Measurements from ENCODE around the gene RSPO1. TPM values are rescaled to one million over a fixed set of nuclear protein-coding genes. Genes with fewer than 3 reads are reported as not detected.

RSPO1 gene
- polyA plus RNA-seq, 1 donor from 2014 or later: not detected

- no peak overlapping the region for H3K4me2 ChIP-seq (ENCODE audit: low read length)
- no peak overlapping the region for H3K27ac ChIP-seq (ENCODE audit: low read length)
- H3K27me3 ChIP-seq (ENCODE audit: insufficient read depth, low read depth, low read length): no peaks in the 10 kb centered on the region
- H3K36me3 ChIP-seq (ENCODE audit: insufficient read depth, low read length): no peaks in the 10 kb centered on the region
- no peaks in the 10 kb centered on the region for H3F3A ChIP-seq (ENCODE audit: insufficient read depth, low read length, poor library complexity, severe bottlenecking)
- no peaks in the 10 kb centered on the region for H3K9me2 ChIP-seq (ENCODE audit: insufficient read depth, low read length)
- no peaks in the 10 kb centered on the region for H3K9me3 ChIP-seq (ENCODE audit: low read length)
- TF ChIP-seq POLR2AphosphoS5 (IDR thresholded peaks at IDR 0.05) (no peak), MXI1 (conservative IDR thresholded peaks at IDR 0.05; ENCODE audit: poor library complexity, severe bottlenecking) (no peak), SMC3 (conservative IDR thresholded peaks at IDR 0.05; ENCODE audit: poor library complexity) (no peak), RAD21 (conservative IDR thresholded peaks at IDR 0.05) (no peak), CTCF (IDR thresholded peaks at IDR 0.05; ENCODE audit: poor library complexity, severe bottlenecking) (no peak), TAF1 (IDR thresholded peaks at IDR 0.05; ENCODE audit: low read depth) (no peak), REST (IDR thresholded peaks at IDR 0.05; ENCODE audit: borderline replicate concordance) (no peak), EP300 (conservative IDR thresholded peaks at IDR 0.05; ENCODE audit: poor library complexity, severe bottlenecking) (no peak), EZH2 (IDR thresholded peaks at IDR 0.05; ENCODE audit: borderline replicate concordance, insufficient read depth, low read length, poor library complexity, severe bottlenecking) (no peak)
- no peak overlapping the region for H3K4me3 ChIP-seq (ENCODE audit: low read length)
- no peak overlapping the region for H3K9ac ChIP-seq (ENCODE audit: low read length)
- no peak overlapping the region for H2AFZ ChIP-seq (ENCODE audit: low read depth, low read length)
- H3K79me2 ChIP-seq (replicated peaks; ENCODE audit: insufficient read depth, low read length): no peaks in the 10 kb centered on the region
- no peaks in the 10 kb centered on the region for H4K20me1 ChIP-seq (ENCODE audit: insufficient read depth)
Observed at GRCh38 chr1:37620707-37621106, 14.0 kb downstream of the RSPO1 start.

- no peak overlapping the region for H3K27ac ChIP-seq (ENCODE audit: low read length)
- H3K27me3 ChIP-seq (ENCODE audit: insufficient read depth, low read depth, low read length): no peaks in the 10 kb centered on the region
- no peak overlapping the region for H3K4me3 ChIP-seq (ENCODE audit: low read length)
- H3K79me2 ChIP-seq (replicated peaks; ENCODE audit: insufficient read depth, low read length): no peaks in the 10 kb centered on the region
- H2AFZ ChIP-seq (ENCODE audit: low read depth, low read length): no peak overlapping the region
- H3F3A ChIP-seq (ENCODE audit: insufficient read depth, low read length, poor library complexity, severe bottlenecking): no peaks in the 10 kb centered on the region
- no peaks in the 10 kb centered on the region for H3K9me3 ChIP-seq (ENCODE audit: low read length)
- no peaks in the 10 kb centered on the region for H4K20me1 ChIP-seq (ENCODE audit: insufficient read depth)
- H3K9ac ChIP-seq (ENCODE audit: low read length): no peak overlapping the region
- H3K9me2 ChIP-seq (ENCODE audit: insufficient read depth, low read length): no peaks in the 10 kb centered on the region
- TF ChIP-seq EZH2 (IDR thresholded peaks at IDR 0.05; ENCODE audit: borderline replicate concordance, insufficient read depth, low read length, poor library complexity, severe bottlenecking) (no peak), POLR2AphosphoS5 (IDR thresholded peaks at IDR 0.05) (no peak), CTCF (IDR thresholded peaks at IDR 0.05; ENCODE audit: poor library complexity, severe bottlenecking) (no peak), RAD21 (conservative IDR thresholded peaks at IDR 0.05) (no peak), MXI1 (conservative IDR thresholded peaks at IDR 0.05; ENCODE audit: poor library complexity, severe bottlenecking) (no peak), EP300 (conservative IDR thresholded peaks at IDR 0.05; ENCODE audit: poor library complexity, severe bottlenecking) (no peak), REST (IDR thresholded peaks at IDR 0.05; ENCODE audit: borderline replicate concordance) (no peak), TAF1 (IDR thresholded peaks at IDR 0.05; ENCODE audit: low read depth) (no peak), SMC3 (conservative IDR thresholded peaks at IDR 0.05; ENCODE audit: poor library complexity) (no peak)
- no peak overlapping the region for H3K4me2 ChIP-seq (ENCODE audit: low read length)
- H3K36me3 ChIP-seq (ENCODE audit: insufficient read depth, low read length): no peaks in the 10 kb centered on the region
Observed at GRCh38 chr1:37616330-37616729, 18.4 kb downstream of the RSPO1 start.

Data from neural cell (in vitro differentiated cells).